NCI-H2081 (cell line): ENCODE results near the gene SLC29A2.
"Not testable (repeated sequence)": the region's sequence is repeated elsewhere in the genome, so short reads cannot be mapped to it uniquely, and the experiment has no call there.

ENCODE experiments used
- DNase-seq, 2 experiments: peaks; one replicate each; lab custom pipeline; 2025; lab: John Stamatoyannopoulos, UW

Gene SLC29A2

GRCh38 chr11:66333896-66334604 lies 37.5 kb downstream of the SLC29A2 start:
- no peak for DNase-seq

- no peak for DNase-seq
These were observed 38.2 kb downstream of the SLC29A2 start for GRCh38 chr11:66333220-66333877.

GRCh38 chr11:66332371-66333219 lies 39.0 kb downstream of the SLC29A2 start:
- no peak for DNase-seq

GRCh38 chr11:66331542-66332370 lies 39.8 kb downstream of the SLC29A2 start:
- no peak for DNase-seq

- no peak for DNase-seq
These were observed 40.6 kb downstream of the SLC29A2 start for GRCh38 chr11:66330931-66331330.

- no peak for DNase-seq
These were observed 42.3 kb downstream of the SLC29A2 start for GRCh38 chr11:66329165-66329673.

GRCh38 chr11:66328302-66329144 lies 43.0 kb downstream of the SLC29A2 start:
- peak; percentile 59 to 73 for DNase-seq

GRCh38 chr11:66328031-66328301 lies 43.6 kb downstream of the SLC29A2 start:
- no peak for DNase-seq

GRCh38 chr11:66327171-66328030 lies 44.2 kb downstream of the SLC29A2 start:
- DNase-seq, result no peak

GRCh38 chr11:66326261-66327111 lies 45.1 kb downstream of the SLC29A2 start:
- no peak for DNase-seq

GRCh38 chr11:66325263-66325671 lies 46.3 kb downstream of the SLC29A2 start:
- no peak for DNase-seq

GRCh38 chr11:66324664-66325063 lies 46.9 kb downstream of the SLC29A2 start:
- no peak for DNase-seq

GRCh38 chr11:66323684-66324083 lies 47.9 kb downstream of the SLC29A2 start:
- no peak for DNase-seq

- no peak for DNase-seq
These were observed 48.7 kb downstream of the SLC29A2 start for GRCh38 chr11:66322732-66323427.

- no peak for DNase-seq
These were observed 50.0 kb downstream of the SLC29A2 start for GRCh38 chr11:66321606-66322005.

GRCh38 chr11:66320748-66321147 lies 50.8 kb downstream of the SLC29A2 start:
- DNase-seq, result not testable (repeated sequence)

- DNase-seq, result not testable (repeated sequence)
These were observed 51.3 kb downstream of the SLC29A2 start for GRCh38 chr11:66320289-66320688.

GRCh38 chr11:66318600-66318970 lies 53.0 kb downstream of the SLC29A2 start:
- DNase-seq, result no peak
